Measurements from ENCODE around the gene GRIK3. TPM values are rescaled to one million over a fixed set of nuclear protein-coding genes. Genes with fewer than 3 reads are reported as not detected.

The GRIK3 gene
- total and polyA plus RNA-seq, 2 experiments from 2014 or later = under 0.01 TPM; not detected in 1

- no peak overlapping the region for H3K4me3 ChIP-seq
- H3K36me3 ChIP-seq (replicated peaks; ENCODE audit: insufficient read depth, low read depth) = no peaks in the 10 kb centered on the region
- H3K4me1 ChIP-seq (ENCODE audit: insufficient read depth) = no peaks in the 10 kb centered on the region
- DNase-seq (ENCODE audit: low spot score) = no peak
- WGBS (ENCODE audit: low lambda C conversion rate, missing lambda C conversion rate) = 74% methylated on average over 7 of the region's 7 CpGs
- TF ChIP-seq EZH2 (IDR thresholded peaks at IDR 0.05; ENCODE audit: borderline replicate concordance) (no peak), CTCF (IDR thresholded peaks at IDR 0.05; ENCODE audit: poor library complexity) (no peak), EZH2phosphoT487 (IDR thresholded peaks at IDR 0.05; ENCODE audit: low read depth, severe bottlenecking, unreplicated experiment) (no peak)
- no peaks in the 10 kb centered on the region for H4K20me1 ChIP-seq (ENCODE audit: insufficient read depth, poor library complexity, severe bottlenecking)
- H3K79me2 ChIP-seq = no peaks in the 10 kb centered on the region
- H3K9me2 ChIP-seq (replicated peaks; ENCODE audit: insufficient read depth) = no peaks in the 10 kb centered on the region
- no peak overlapping the region for H3K4me2 ChIP-seq
- H3K27me3 ChIP-seq = no peaks in the 10 kb centered on the region
- H2AFZ ChIP-seq = no peak overlapping the region
- H3K27ac ChIP-seq = no peak overlapping the region
- H3K9me3 ChIP-seq (ENCODE audit: low read depth) = no peaks in the 10 kb centered on the region
Observed at GRCh38 chr1:36797761-36798160, 236.6 kb downstream of the GRIK3 start.

DNA sequence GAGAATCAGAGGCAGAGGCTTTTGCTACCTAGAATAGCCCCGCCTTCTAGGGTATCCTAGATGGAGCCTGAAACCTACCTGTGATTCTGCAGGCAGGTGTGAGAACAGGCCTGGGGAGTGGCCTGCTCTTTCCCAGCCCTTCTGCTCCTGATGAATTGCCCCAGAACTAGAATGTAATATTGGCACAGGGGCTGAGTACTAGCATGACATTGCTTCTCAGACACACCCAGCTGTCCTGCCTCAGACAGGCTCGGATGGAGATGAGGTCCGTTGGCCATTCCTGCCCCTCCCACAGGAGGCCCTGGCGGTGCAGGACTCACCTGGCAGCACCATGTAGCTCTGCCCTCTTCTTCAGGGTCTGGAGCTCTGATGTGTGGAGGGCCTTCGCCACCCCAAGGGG is 237.6 kb downstream of the GRIK3 start:
- H3K27me3 ChIP-seq = no peaks in the 10 kb centered on the region

GRCh38 chr1:36796106-36796590 is 238.2 kb downstream of the GRIK3 start:
- Histone ChIP-seq H3K9me3 (ENCODE audit: low read depth) (no peaks in the 10 kb centered on the region), H3K27me3 (no peaks in the 10 kb centered on the region), H3K9me2 (replicated peaks; ENCODE audit: insufficient read depth) (no peaks in the 10 kb centered on the region), H2AFZ (no peak overlapping the region), H4K20me1 (ENCODE audit: insufficient read depth, poor library complexity, severe bottlenecking) (no peaks in the 10 kb centered on the region), H3K4me1 (ENCODE audit: insufficient read depth) (no peaks in the 10 kb centered on the region), H3K79me2 (no peaks in the 10 kb centered on the region), H3K4me3 (no peak overlapping the region), H3K36me3 (replicated peaks; ENCODE audit: insufficient read depth, low read depth) (no peaks in the 10 kb centered on the region), H3K27ac (no peak overlapping the region), H3K4me2 (no peak overlapping the region)
- TF ChIP-seq EZH2phosphoT487 (IDR thresholded peaks at IDR 0.05; ENCODE audit: low read depth, severe bottlenecking, unreplicated experiment) = no peak
- TF ChIP-seq CTCF (IDR thresholded peaks at IDR 0.05; ENCODE audit: poor library complexity) = no peak
- TF ChIP-seq EZH2 (IDR thresholded peaks at IDR 0.05; ENCODE audit: borderline replicate concordance) = no peak
- no peak for DNase-seq (ENCODE audit: low spot score)
- WGBS (ENCODE audit: low lambda C conversion rate, missing lambda C conversion rate) = 77% methylated on average over 5 of the region's 5 CpGs

More for the DNA sequence above, 237.6 kb downstream of the GRIK3 start:
- Histone ChIP-seq H2AFZ (no peak overlapping the region), H3K4me1 (ENCODE audit: insufficient read depth) (no peaks in the 10 kb centered on the region), H3K4me3 (no peak overlapping the region), H4K20me1 (ENCODE audit: insufficient read depth, poor library complexity, severe bottlenecking) (no peaks in the 10 kb centered on the region), H3K9me2 (replicated peaks; ENCODE audit: insufficient read depth) (no peaks in the 10 kb centered on the region), H3K79me2 (no peaks in the 10 kb centered on the region), H3K9me3 (ENCODE audit: low read depth) (no peaks in the 10 kb centered on the region), H3K36me3 (replicated peaks; ENCODE audit: insufficient read depth, low read depth) (no peaks in the 10 kb centered on the region), H3K4me2 (no peak overlapping the region), H3K27ac (no peak overlapping the region)
- WGBS (ENCODE audit: low lambda C conversion rate, missing lambda C conversion rate) = 82% methylated on average over 5 of the region's 5 CpGs
- TF ChIP-seq CTCF (IDR thresholded peaks at IDR 0.05; ENCODE audit: poor library complexity) (no peak), EZH2phosphoT487 (IDR thresholded peaks at IDR 0.05; ENCODE audit: low read depth, severe bottlenecking, unreplicated experiment) (no peak), EZH2 (IDR thresholded peaks at IDR 0.05; ENCODE audit: borderline replicate concordance) (no peak)
- no peak for DNase-seq (ENCODE audit: low spot score)

DNA sequence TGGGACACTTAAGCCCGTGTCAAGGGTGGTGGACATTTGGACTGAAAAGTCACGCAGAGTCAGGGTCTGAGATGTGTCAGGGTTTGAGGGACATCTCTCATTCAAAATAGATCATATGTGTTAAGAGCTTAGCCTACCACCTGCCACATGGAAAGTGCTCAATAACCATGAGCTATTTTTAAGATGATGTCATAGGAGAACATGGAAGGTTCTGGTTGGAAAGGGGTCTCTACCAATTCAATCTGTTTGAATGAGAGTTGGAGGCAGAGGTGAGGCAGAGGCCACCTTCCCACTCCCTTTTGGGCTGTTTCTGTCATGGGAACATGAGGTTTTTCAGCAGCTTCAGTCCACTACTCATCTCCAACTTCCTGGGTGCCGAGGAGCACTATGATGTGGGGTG is 239.9 kb downstream of the GRIK3 start:
- 85% methylated on average over 3 of the region's 3 CpGs for WGBS (ENCODE audit: low lambda C conversion rate, missing lambda C conversion rate)
- Histone ChIP-seq H2AFZ (no peak overlapping the region), H3K9me2 (replicated peaks; ENCODE audit: insufficient read depth) (no peaks in the 10 kb centered on the region), H3K4me3 (no peak overlapping the region), H3K36me3 (replicated peaks; ENCODE audit: insufficient read depth, low read depth) (no peaks in the 10 kb centered on the region), H3K27ac (no peak overlapping the region), H3K4me1 (ENCODE audit: insufficient read depth) (no peaks in the 10 kb centered on the region), H3K4me2 (no peak overlapping the region), H3K9me3 (ENCODE audit: low read depth) (no peaks in the 10 kb centered on the region), H3K79me2 (no peaks in the 10 kb centered on the region), H3K27me3 (no peaks in the 10 kb centered on the region), H4K20me1 (ENCODE audit: insufficient read depth, poor library complexity, severe bottlenecking) (no peaks in the 10 kb centered on the region)
- TF ChIP-seq CTCF (IDR thresholded peaks at IDR 0.05; ENCODE audit: poor library complexity) (no peak), EZH2phosphoT487 (IDR thresholded peaks at IDR 0.05; ENCODE audit: low read depth, severe bottlenecking, unreplicated experiment) (no peak)
- no peak for DNase-seq (ENCODE audit: low spot score)
